ENCODE measurements around the gene PRDX5. TPM values are rescaled to one million over a fixed set of nuclear protein-coding genes. Genes with fewer than 3 reads are reported as not detected.

PRDX5 gene
- total RNA-seq, 1 experiment from 2014 or later: 267 TPM

DNA sequence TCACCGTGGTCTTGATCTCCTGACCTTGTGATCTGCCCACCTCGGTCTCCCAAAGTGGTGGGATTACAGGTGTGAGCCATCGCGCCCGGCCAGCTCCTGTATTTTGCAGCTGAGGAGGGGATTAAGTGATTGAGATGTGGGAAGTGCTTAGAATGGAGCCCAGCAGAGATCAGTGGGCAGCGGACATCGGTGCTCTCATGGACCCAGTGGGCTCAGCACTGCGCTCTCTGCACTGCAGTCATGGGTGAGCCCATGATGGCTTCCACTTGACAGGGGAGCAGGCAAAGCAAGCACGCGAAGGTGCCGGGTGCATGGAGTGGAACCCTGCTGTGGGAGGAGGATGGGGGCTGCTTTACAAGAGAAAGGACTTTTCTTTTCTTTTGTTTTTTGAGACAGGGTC is 13.0 kb downstream of the PRDX5 start:
- Histone ChIP-seq H3K27ac (ENCODE audit: low read depth, low read length) (no peak overlapping the region; the same call in 1 of the 2 replicates), H3K4me2 (ENCODE audit: low read length) (peak overlapping the region; percentile 78), H3K79me2 (ENCODE audit: insufficient read depth, low read length) (no peaks in the 10 kb centered on the region), H3K9ac (ENCODE audit: low read length) (peak overlapping the region; percentile 62; the same call in 1 of the 2 replicates), H3K36me3 (ENCODE audit: control insufficient read depth in 1 of 2, insufficient read depth in 2 of 2, low read length in 2 of 2) (no peaks in the 10 kb centered on the region), H2AFZ (ENCODE audit: low read depth, low read length, poor library complexity, severe bottlenecking) (no peak overlapping the region), H3K9me3 (ENCODE audit: control insufficient read depth in 1 of 2, insufficient read depth in 1 of 2, low read depth in 1 of 2, low read length in 2 of 2) (no peaks in the 10 kb centered on the region), H4K20me1 (ENCODE audit: insufficient read depth) (no peaks in the 10 kb centered on the region), H3K4me1 (ENCODE audit: control insufficient read depth in 1 of 2, insufficient read depth in 2 of 2, low read length in 2 of 2) (peaks cover 29 to 47% of the 10 kb centered on the region in 2 experiments), H3K4me3 (replicated peaks in 1 of 2; ENCODE audit: low read depth in 1 of 2, low read length in 2 of 2) (no peak overlapping the region), H3K9me2 (ENCODE audit: insufficient read depth) (no peaks in the 10 kb centered on the region), H3K27me3 (ENCODE audit: insufficient read depth, low read length) (no peaks in the 10 kb centered on the region)
- CTCF ChIA-PET: interaction anchor here (0.8 to 3.9 kb wide), 8 partner anchors 12 to 127 kb away, joined by 3 to 46 read pairs (median 12); partner anchors contain the start of genes BAD, ESRRA, PRDX5 and TRMT112
- BruUV-seq (replicated peaks): no TSS peak
- DNase-seq (ENCODE audit: low read depth, low spot score): no peak
- POLR2A ChIA-PET: interaction anchor here (0.9 to 5.9 kb wide), 11 partner anchors 8 to 1490 kb away, joined by 3 to 77 read pairs (median 4); partner anchors contain the start of genes PRDX5 and TRMT112
- no peak for TF ChIP-seq FOSL1 (IDR thresholded peaks at IDR 0.05; ENCODE audit: low read depth)
- TF ChIP-seq POLR2A (IDR thresholded peaks at IDR 0.05; ENCODE audit: borderline replicate concordance, extremely low read depth, insufficient read depth, insufficient read length): no peak
- TF ChIP-seq, protein P1, sequence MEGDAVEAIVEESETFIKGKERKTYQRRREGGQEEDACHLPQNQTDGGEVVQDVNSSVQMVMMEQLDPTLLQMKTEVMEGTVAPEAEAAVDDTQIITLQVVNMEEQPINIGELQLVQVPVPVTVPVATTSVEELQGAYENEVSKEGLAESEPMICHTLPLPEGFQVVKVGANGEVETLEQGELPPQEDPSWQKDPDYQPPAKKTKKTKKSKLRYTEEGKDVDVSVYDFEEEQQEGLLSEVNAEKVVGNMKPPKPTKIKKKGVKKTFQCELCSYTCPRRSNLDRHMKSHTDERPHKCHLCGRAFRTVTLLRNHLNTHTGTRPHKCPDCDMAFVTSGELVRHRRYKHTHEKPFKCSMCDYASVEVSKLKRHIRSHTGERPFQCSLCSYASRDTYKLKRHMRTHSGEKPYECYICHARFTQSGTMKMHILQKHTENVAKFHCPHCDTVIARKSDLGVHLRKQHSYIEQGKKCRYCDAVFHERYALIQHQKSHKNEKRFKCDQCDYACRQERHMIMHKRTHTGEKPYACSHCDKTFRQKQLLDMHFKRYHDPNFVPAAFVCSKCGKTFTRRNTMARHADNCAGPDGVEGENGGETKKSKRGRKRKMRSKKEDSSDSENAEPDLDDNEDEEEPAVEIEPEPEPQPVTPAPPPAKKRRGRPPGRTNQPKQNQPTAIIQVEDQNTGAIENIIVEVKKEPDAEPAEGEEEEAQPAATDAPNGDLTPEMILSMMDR (IDR thresholded peaks at IDR 0.05 in 2 of 3, conservative IDR thresholded peaks at IDR 0.05 in 1 of 3; ENCODE audit: borderline replicate concordance in 1 of 3, insufficient read depth in 1 of 3, low read depth in 2 of 3, low read length in 2 of 3): no peak
- TF ChIP-seq YY1 (IDR thresholded peaks at IDR 0.05; ENCODE audit: extremely low read depth, insufficient replicate concordance, low read depth, low read length): no peak
- TF ChIP-seq ATF3 (IDR thresholded peaks at IDR 0.05): no peak
- TF ChIP-seq CEBPB (IDR thresholded peaks at IDR 0.05; ENCODE audit: low read depth): no peak
- TF ChIP-seq MAX (IDR thresholded peaks at IDR 0.05): no peak
- TF ChIP-seq TCF7L2 (IDR thresholded peaks at IDR 0.05; ENCODE audit: borderline replicate concordance, extremely low read depth, insufficient read depth, insufficient read length): no peak
- TF ChIP-seq CBX3 (IDR thresholded peaks at IDR 0.05; ENCODE audit: low read depth): no peak
- no peak for TF ChIP-seq RAD21 (IDR thresholded peaks at IDR 0.05; ENCODE audit: low read depth)
- intact Hi-C loops (cut with micrococcal nuclease): loop anchor here (1.0 kb wide), 1 partner anchor 14 kb away; the partner anchor contains the start of gene TRMT112
- RAD21 ChIA-PET (ENCODE audit: low non-redundant PET in 1 of 2, low total read pairs in 2 of 2, uncharacterized antibody in 2 of 2, unreplicated experiment in 2 of 2): interaction anchor here (1.4 to 1.8 kb wide), 3 partner anchors 13 to 24 kb away, joined by 5 to 8 read pairs (median 6); partner anchors contain the start of genes PRDX5 (in 2 of the 2) and TRMT112 (in 1 of the 2)
- ATAC-seq: no peak

Data from HCT116 (cell line).